GM12874 (cell line): ENCODE data around the gene ABAT.

Source experiments
- CTCF ChIP-seq: IDR thresholded peaks from 2 replicates; pipeline ENCODE4 v1.5.1; 2011; ENCODE audit warnings: low read depth, mild to moderate bottlenecking, control low read depth, low read length, moderate library complexity; ENCODE audit not compliant: insufficient read depth

The ABAT gene

GRCh38 chr16:8733849-8734540 is 59.6 kb downstream of the ABAT start:
- TF ChIP-seq CTCF: no peak

DNA sequence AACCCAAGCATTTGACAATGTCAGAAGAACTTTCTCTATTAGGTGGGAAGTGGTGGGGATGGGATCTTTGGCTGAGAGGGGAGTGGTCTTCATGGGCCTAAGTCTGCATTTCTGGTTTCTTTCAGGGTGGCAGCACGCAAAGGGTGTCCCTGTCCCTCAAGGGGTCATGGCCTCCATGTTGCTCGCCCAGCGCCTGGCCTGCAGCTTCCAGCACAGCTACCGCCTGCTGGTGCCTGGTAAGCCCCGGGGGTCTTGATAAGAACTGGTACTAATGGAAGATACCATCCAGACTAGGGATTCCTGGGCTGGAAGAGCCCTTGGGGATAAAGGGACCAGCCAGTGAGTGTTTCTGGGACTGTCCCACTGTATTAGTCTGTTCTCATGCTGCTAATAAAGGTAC is 61.2 kb downstream of the ABAT start:
- TF ChIP-seq CTCF: no peak

GRCh38 chr16:8736123-8736668 is 61.8 kb downstream of the ABAT start:
- TF ChIP-seq CTCF: no peak

DNA sequence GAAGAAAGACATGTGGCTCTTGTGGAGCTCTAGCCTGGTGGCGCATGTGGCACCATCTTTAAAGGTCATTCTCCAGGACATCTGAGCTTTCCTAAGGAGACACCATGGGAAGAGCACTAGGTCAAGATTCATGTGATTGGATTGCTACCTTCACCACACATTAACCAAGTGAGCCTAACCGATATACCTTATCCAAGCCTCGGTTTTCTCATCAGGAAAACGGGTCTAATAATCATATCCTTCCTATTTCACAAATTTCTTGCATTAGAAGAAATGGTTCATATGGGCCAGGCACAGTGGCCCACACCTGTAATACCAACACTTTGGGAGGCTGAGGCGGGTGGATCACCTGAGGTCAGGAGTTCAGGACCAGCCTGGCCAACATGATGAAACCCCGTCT is 64.7 kb downstream of the ABAT start:
- no peak for TF ChIP-seq CTCF

GRCh38 chr16:8739989-8740704 is 65.7 kb downstream of the ABAT start:
- no peak for TF ChIP-seq CTCF

GRCh38 chr16:8740775-8741355 is 66.4 kb downstream of the ABAT start:
- no peak for TF ChIP-seq CTCF

GRCh38 chr16:8741636-8742035 is 67.2 kb downstream of the ABAT start:
- no peak for TF ChIP-seq CTCF
